Panc1 (cell line): ENCODE data around the gene CACNA1G.

Experiments
- CTCF ChIP-seq: fragments of 450-650 bp; IDR thresholded peaks from 2 replicates; pipeline ENCODE4 v1.5.1; 2017; ENCODE audit warnings: mild to moderate bottlenecking
- POLR2AphosphoS5 ChIP-seq: IDR thresholded peaks from 2 replicates; pipeline ENCODE4 v1.6.1; 2012; ENCODE audit warnings: mild to moderate bottlenecking, low read depth, low read length, moderate library complexity
- REST ChIP-seq, 2 experiments: IDR thresholded peaks; 2 replicates each; pipeline ENCODE4 v1.6.1; 2011 to 2012; ENCODE audit warnings: low read depth in 2 of 2, control low read depth in 1 of 2, low read length in 1 of 2, mild to moderate bottlenecking in 1 of 2, moderate library complexity in 1 of 2; ENCODE audit not compliant: insufficient read depth in 1 of 2
- SIN3A ChIP-seq: IDR thresholded peaks from 2 replicates; pipeline ENCODE4 v1.6.1; 2012; ENCODE audit warnings: low read depth, mild to moderate bottlenecking, low read length, moderate library complexity, borderline replicate concordance; ENCODE audit not compliant: insufficient read depth

GRCh38 chr17:50618300-50618699 lies 57.8 kb downstream of the CACNA1G start:
- no peak for TF ChIP-seq CTCF
- TF ChIP-seq POLR2AphosphoS5: no peak
- TF ChIP-seq SIN3A: no peak
- TF ChIP-seq REST (IDR thresholded peaks at IDR 0.05; ENCODE audit: insufficient read depth in 1 of 2, low read depth in 2 of 2, low read length in 1 of 2): no peak
